Gastroesophageal sphincter (tissue), 4 donors: ENCODE data around the gene MSMP. TPM values are rescaled to one million over a fixed set of nuclear protein-coding genes. Genes with fewer than 3 reads are reported as not detected.

Experiments
- ATAC-seq: fragments of 150-250 bp; one replicate; pipeline ENCODE4 v1.9.1; 2016; ENCODE audit warnings: mild to moderate bottlenecking, moderate library complexity
- H3K27ac ChIP-seq, 4 donors: fragments of 200-600 bp; sonication (generic) in 3 of 4; 1 replicate in 3 of 4; 2 replicates in 1 of 4; pipeline ENCODE4 v1.5.1; 2016 to 2019
- H3K27me3 ChIP-seq: fragments of 200-600 bp; sonication (generic); one replicate; pipeline ENCODE4 v1.5.1; 2019
- H3K36me3 ChIP-seq, 2 donors: fragments of 200-600 bp; sonication (generic); one replicate each; pipeline ENCODE4 v1.5.1; 2019; ENCODE audit warnings: control low read depth in 1 of 2
- H3K4me1 ChIP-seq, 3 donors: fragments of 200-600 bp; sonication (generic); 1 replicate in 2 of 3; 2 replicates in 1 of 3; pipeline ENCODE4 v1.5.1; 2016 to 2019; ENCODE audit warnings: control low read depth in 2 of 3
- H3K4me3 ChIP-seq, 2 donors: fragments of 200-600 bp; sonication (generic); one replicate each; pipeline ENCODE4 v1.5.1; 2019; ENCODE audit warnings: mild to moderate bottlenecking in 1 of 2, moderate library complexity in 1 of 2
- H3K9me3 ChIP-seq, 3 donors: fragments of 200-600 bp; sonication (generic); one replicate each; pipeline ENCODE4 v1.5.1; 2017 to 2019; ENCODE audit warnings: control low read depth in 2 of 3
- EP300 ChIP-seq: sonication (generic); formaldehyde crosslinking; IDR thresholded peaks from one replicate; pipeline ENCODE4 v1.6.1; 2017; ENCODE audit warnings: antibody characterized with exemption, mild to moderate bottlenecking
- POLR2A ChIP-seq, 2 donors: fragments of 450-650 bp; IDR thresholded peaks; one replicate each; pipeline ENCODE4 v1.6.1; 2017; ENCODE audit warnings: antibody characterized with exemption in 2 of 2, mild to moderate bottlenecking in 2 of 2, moderate library complexity in 1 of 2
- POLR2AphosphoS5 ChIP-seq: sonication (generic); formaldehyde crosslinking; IDR thresholded peaks from one replicate; pipeline ENCODE4 v1.6.1; 2017; ENCODE audit warnings: antibody characterized with exemption
- WGBS, 2 donors: methylation state at CpG; one replicate each; pipeline ENCODE4 v1.1.5; 2018; ENCODE audit warnings: low coverage in 1 of 2; 5-methylcytosine and 5-hydroxymethylcytosine counted together
- total RNA-seq, 4 donors: library from RNA; depleted of rRNA; stranded (reverse); fragments of >200 nt; gene quantifications; one replicate each; pipeline ENCODE4 v1.1.0, GENCODE V29; 2016
- TF ChIP-seq, protein P1 (sequence below), 4 experiments: fragments of 200-600 bp in 2 of 4; fragments of 450-650 bp in 2 of 4; sonication (generic) in 1 of 4; IDR thresholded peaks; one replicate each; pipeline ENCODE4 v1.5.1; 2017 to 2019; ENCODE audit warnings: antibody characterized with exemption in 4 of 4, mild to moderate bottlenecking in 2 of 4, moderate library complexity in 2 of 4

The MSMP gene
- total RNA-seq, 4 donors from 2014 or later = 2.0 TPM; not detected in 3

DNA sequence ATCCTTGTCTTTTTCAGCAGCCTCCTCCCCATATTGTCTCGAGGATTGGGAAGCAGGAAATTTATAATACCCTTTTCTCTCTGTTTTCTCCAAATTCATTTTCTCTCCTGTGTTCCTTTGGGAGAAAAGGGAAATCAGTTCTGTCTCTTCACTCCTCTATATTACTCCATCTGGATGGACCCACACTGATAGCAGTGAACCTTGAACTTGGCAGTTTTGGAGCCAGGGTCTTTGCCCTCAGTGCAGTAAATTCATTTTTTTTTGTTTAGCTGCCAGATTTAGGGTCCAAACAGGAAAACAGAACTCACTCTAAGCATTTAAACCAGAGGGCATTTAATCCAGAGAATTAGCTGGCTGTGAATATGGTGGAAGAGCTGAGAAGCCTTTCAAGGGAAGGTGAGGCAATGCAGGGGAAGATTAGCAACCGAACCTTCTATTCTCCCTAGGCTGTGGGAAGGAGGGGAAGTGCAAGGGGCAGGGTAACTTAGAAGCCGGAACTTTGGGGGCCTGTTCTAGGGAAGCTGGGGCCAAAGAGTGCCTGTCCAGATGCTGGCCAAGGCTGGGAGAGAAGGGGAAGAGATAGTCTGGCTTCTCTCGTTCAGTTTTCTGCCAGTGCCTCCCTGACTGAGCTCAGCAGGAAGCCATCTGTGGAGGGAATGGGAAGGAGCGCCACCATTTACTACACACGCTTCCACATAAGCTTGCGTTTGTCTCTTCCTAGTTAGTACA lies 21.0 kb upstream of the MSMP start:
- TF ChIP-seq POLR2A (IDR thresholded peaks at IDR 0.05) = no peak
- TF ChIP-seq EP300 = no peak
- TF ChIP-seq POLR2AphosphoS5 = no peak
- TF ChIP-seq, protein P1, sequence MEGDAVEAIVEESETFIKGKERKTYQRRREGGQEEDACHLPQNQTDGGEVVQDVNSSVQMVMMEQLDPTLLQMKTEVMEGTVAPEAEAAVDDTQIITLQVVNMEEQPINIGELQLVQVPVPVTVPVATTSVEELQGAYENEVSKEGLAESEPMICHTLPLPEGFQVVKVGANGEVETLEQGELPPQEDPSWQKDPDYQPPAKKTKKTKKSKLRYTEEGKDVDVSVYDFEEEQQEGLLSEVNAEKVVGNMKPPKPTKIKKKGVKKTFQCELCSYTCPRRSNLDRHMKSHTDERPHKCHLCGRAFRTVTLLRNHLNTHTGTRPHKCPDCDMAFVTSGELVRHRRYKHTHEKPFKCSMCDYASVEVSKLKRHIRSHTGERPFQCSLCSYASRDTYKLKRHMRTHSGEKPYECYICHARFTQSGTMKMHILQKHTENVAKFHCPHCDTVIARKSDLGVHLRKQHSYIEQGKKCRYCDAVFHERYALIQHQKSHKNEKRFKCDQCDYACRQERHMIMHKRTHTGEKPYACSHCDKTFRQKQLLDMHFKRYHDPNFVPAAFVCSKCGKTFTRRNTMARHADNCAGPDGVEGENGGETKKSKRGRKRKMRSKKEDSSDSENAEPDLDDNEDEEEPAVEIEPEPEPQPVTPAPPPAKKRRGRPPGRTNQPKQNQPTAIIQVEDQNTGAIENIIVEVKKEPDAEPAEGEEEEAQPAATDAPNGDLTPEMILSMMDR (IDR thresholded peaks at IDR 0.05) = no peak
- H3K9me3 ChIP-seq = no peaks in the 10 kb centered on the region

GRCh38 chr9:35771943-35772342 lies 17.9 kb upstream of the MSMP start:
- no peak for TF ChIP-seq EP300
- TF ChIP-seq POLR2AphosphoS5 = no peak
- TF ChIP-seq, protein P1 (IDR thresholded peaks at IDR 0.05) = no peak
- no peak for TF ChIP-seq POLR2A (IDR thresholded peaks at IDR 0.05)
- peaks cover 7 to 26% (median 22%) of the 10 kb centered on the region in 3 donors for H3K4me1 ChIP-seq
- no peak for ATAC-seq
- 85 to 87% methylated on average over 3 of the region's 3 CpGs for WGBS, 2 donors
- no peaks in the 10 kb centered on the region for H3K27me3 ChIP-seq
- no peaks in the 10 kb centered on the region for H3K36me3 ChIP-seq
- no peaks in the 10 kb centered on the region for H3K9me3 ChIP-seq
- no peak overlapping the region for H3K4me3 ChIP-seq
- peak overlapping the region in 3 of 4 donors; percentile 15 to 78 (median 70) for H3K27ac ChIP-seq

More for the DNA sequence above, 21.0 kb upstream of the MSMP start:
- Histone ChIP-seq H3K27me3 (no peaks in the 10 kb centered on the region), H3K36me3 (no peaks in the 10 kb centered on the region), H3K27ac (no peak overlapping the region), H3K4me3 (no peak overlapping the region), H3K4me1 (peaks cover 7 to 22% (median 20%) of the 10 kb centered on the region in 3 donors)
- peak; percentile 42 for ATAC-seq
- 63 to 66% methylated on average over 5 to 7 of the region's 7 CpGs for WGBS, 2 donors

- TF ChIP-seq, protein P1 (IDR thresholded peaks at IDR 0.05) = no peak
- TF ChIP-seq POLR2AphosphoS5 = no peak
- TF ChIP-seq EP300 = no peak
- no peak for TF ChIP-seq POLR2A (IDR thresholded peaks at IDR 0.05)
- Histone ChIP-seq H3K9me3 (no peaks in the 10 kb centered on the region), H3K27me3 (no peaks in the 10 kb centered on the region), H3K36me3 (no peaks in the 10 kb centered on the region), H3K4me3 (no peak overlapping the region), H3K4me1 (peaks cover 7 to 26% (median 22%) of the 10 kb centered on the region in 3 donors), H3K27ac (peak overlapping the region; percentile 45 to 78 (median 66))
- no peak for ATAC-seq
- 22 to 70% methylated on average over 1 of the region's 1 CpG for WGBS, 2 donors
These were observed 17.5 kb upstream of the MSMP start for GRCh38 chr9:35771534-35771933.

DNA sequence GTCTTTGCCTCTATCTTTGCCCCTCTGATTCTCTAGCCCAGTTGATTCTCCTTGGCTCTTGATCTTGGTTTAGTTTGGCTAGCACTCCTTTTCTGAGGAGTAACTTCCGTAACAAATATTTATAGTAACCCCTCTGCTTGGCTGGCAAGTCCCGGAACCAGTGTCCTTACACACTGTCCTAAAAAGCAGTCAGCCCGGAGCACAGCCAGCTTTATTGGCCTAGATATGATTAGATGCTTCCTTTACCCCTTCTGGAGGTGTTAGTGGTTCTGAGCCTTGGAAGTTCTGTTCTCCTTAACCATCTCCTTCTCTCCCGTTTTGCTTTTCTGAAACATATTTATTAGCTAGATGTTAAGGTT lies 17.0 kb upstream of the MSMP start:
- TF ChIP-seq POLR2AphosphoS5 (peak; percentile 26), EP300 (no peak)
- Histone ChIP-seq H3K4me1 (peaks cover 7 to 26% (median 22%) of the 10 kb centered on the region in 3 donors), H3K9me3 (no peaks in the 10 kb centered on the region), H3K36me3 (no peaks in the 10 kb centered on the region), H3K27me3 (no peaks in the 10 kb centered on the region), H3K27ac (peak overlapping the region; percentile 45 to 78 (median 66)), H3K4me3 (no peak overlapping the region)
- 0 to 2% methylated on average over 4 of the region's 4 CpGs for WGBS, 2 donors
- peak; percentile 81 for ATAC-seq

DNA sequence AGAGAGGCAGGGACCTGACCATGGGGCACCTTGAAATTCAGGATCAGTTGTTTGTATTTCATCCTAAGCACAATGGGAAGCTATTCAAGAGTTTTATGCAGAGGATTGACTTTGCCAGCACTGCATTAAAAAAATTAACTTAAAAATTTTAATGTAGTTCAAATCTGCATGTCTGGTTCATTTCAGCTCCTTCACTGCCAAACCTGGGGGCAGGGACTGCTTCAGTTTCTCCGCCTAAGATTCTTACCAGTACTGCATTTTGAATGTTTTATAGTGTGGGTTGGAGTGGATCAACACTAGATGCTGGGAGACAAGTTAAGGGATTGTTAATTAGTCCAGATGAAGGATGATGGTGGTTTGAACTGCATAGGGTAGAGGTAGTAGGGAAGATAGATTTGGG lies 15.7 kb upstream of the MSMP start:
- Histone ChIP-seq H3K4me3 (no peak overlapping the region), H3K36me3 (no peaks in the 10 kb centered on the region), H3K27me3 (no peaks in the 10 kb centered on the region), H3K9me3 (no peaks in the 10 kb centered on the region), H3K4me1 (peaks cover 7 to 26% (median 22%) of the 10 kb centered on the region in 3 donors), H3K27ac (no peak overlapping the region)
- TF ChIP-seq POLR2A (IDR thresholded peaks at IDR 0.05) (no peak), EP300 (no peak), POLR2AphosphoS5 (no peak)
- TF ChIP-seq, protein P1 (IDR thresholded peaks at IDR 0.05) = no peak
- 89 to 100% methylated on average over 1 of the region's 1 CpG for WGBS, 2 donors
- no peak for ATAC-seq
